NCI-H128 (cell line): Measurements from ENCODE around the gene LALBA.
"Not testable (repeated sequence)": the region's sequence is repeated elsewhere in the genome, so short reads cannot be mapped to it uniquely, and the experiment has no call there.

Experiments
- DNase-seq: peaks from one replicate; lab custom pipeline; 2025; ENCODE audit not compliant: unreplicated experiment; lab: John Stamatoyannopoulos, UW

LALBA gene

GRCh38 chr12:48569946-48570345, at the start of gene LALBA:
LALBA (minus strand) TSS chr12:48570046; CDS start chr12:48570020, 26 bp downstream.
- no peak for DNase-seq

- peak; percentile 63 for DNase-seq
Measured at GRCh38 chr12:48618541-48618940, 48.7 kb upstream of the LALBA start.

- DNase-seq = no peak
Measured at GRCh38 chr12:48615681-48616080, 45.8 kb upstream of the LALBA start.

GRCh38 chr12:48613321-48613720, 43.5 kb upstream of the LALBA start:
- DNase-seq = no peak

- no peak for DNase-seq
Measured at GRCh38 chr12:48602192-48602989, 32.5 kb upstream of the LALBA start.

GRCh38 chr12:48601013-48601756, 31.3 kb upstream of the LALBA start:
- DNase-seq = no peak

- DNase-seq = no peak
Measured at GRCh38 chr12:48600552-48600951, 30.7 kb upstream of the LALBA start.

- DNase-seq = no peak
Measured at GRCh38 chr12:48592591-48593086, 22.8 kb upstream of the LALBA start.

- DNase-seq = no peak
Measured at GRCh38 chr12:48586361-48586760, 16.5 kb upstream of the LALBA start.

GRCh38 chr12:48583728-48584127, 13.9 kb upstream of the LALBA start:
- DNase-seq = no peak

- no peak for DNase-seq
Measured at GRCh38 chr12:48580831-48581230, 11.0 kb upstream of the LALBA start.

GRCh38 chr12:48572326-48572725, 2.5 kb upstream of the LALBA start:
- no peak for DNase-seq

- no peak for DNase-seq
Measured at GRCh38 chr12:48567731-48568130, 2.1 kb downstream of the LALBA start.

GRCh38 chr12:48557919-48558318, 11.9 kb downstream of the LALBA start:
- DNase-seq = no peak

- DNase-seq = no peak
Measured at GRCh38 chr12:48556631-48557030, 13.2 kb downstream of the LALBA start.

GRCh38 chr12:48553666-48554343, 16.0 kb downstream of the LALBA start:
- not testable (repeated sequence) for DNase-seq

GRCh38 chr12:48551636-48552035, 18.2 kb downstream of the LALBA start:
- not testable (repeated sequence) for DNase-seq

GRCh38 chr12:48547012-48547411, 22.8 kb downstream of the LALBA start:
- DNase-seq = not testable (repeated sequence)

GRCh38 chr12:48545833-48546469, 23.9 kb downstream of the LALBA start:
- DNase-seq = no peak

GRCh38 chr12:48542300-48542928, 27.4 kb downstream of the LALBA start:
- DNase-seq = peak; percentile 10

- no peak for DNase-seq
Measured at GRCh38 chr12:48536602-48537001, 33.2 kb downstream of the LALBA start.
